GM12873 (cell line): ENCODE measurements around the gene PROC.

Experiments
- CTCF ChIP-seq: IDR thresholded peaks from 2 replicates; pipeline ENCODE4 v1.5.1; 2012; ENCODE audit warnings: low read depth, mild to moderate bottlenecking, moderate library complexity, low read length, control low read depth; ENCODE audit not compliant: insufficient read depth; ENCODE audit errors: missing control alignments

The PROC gene

GRCh38 chr2:127379712-127380355, 38.4 kb upstream of the PROC start:
- TF ChIP-seq CTCF = no peak

- TF ChIP-seq CTCF = no peak
Measured at GRCh38 chr2:127381762-127382161, 36.5 kb upstream of the PROC start.

GRCh38 chr2:127382831-127383230, 35.4 kb upstream of the PROC start:
- TF ChIP-seq CTCF = no peak

- TF ChIP-seq CTCF = no peak
Measured at GRCh38 chr2:127384529-127384928, 33.7 kb upstream of the PROC start.

- no peak for TF ChIP-seq CTCF
Measured at GRCh38 chr2:127386246-127386645, 32.0 kb upstream of the PROC start.

GRCh38 chr2:127386764-127387654, 31.2 kb upstream of the PROC start:
- no peak for TF ChIP-seq CTCF

GRCh38 chr2:127387655-127388422, 30.4 kb upstream of the PROC start, which contains the start of gene MAP3K2:
Gene MAP3K2 (minus strand): TSS chr2:127387975. CDS start chr2:127343129, 44,846 bp downstream.
- no peak for TF ChIP-seq CTCF
